Neuronal stem cell (in vitro differentiated cells): ENCODE measurements around the gene MTARC1.
A peak's percentile ranks its signal among the peaks of the same experiment; 100 is the strongest.

ENCODE experiments used
- DNase-seq: peaks from one replicate; pipeline ENCODE4 v3.0.0-alpha.2; 2013; ENCODE audit warnings: low spot score
- H2AFZ ChIP-seq: one replicate; pipeline ENCODE4 v1.6.1; 2013; ENCODE audit warnings: mild to moderate bottlenecking, low read length, inconsistent platforms
- H2AK5ac ChIP-seq: 2 replicates; pipeline ENCODE4 v1.6.1; 2013; ENCODE audit warnings: low read depth, mild to moderate bottlenecking, inconsistent platforms, low read length, moderate library complexity, mixed read lengths
- H2BK120ac ChIP-seq: 2 replicates; pipeline ENCODE4 v1.6.1; 2013; ENCODE audit warnings: low read depth, mild to moderate bottlenecking, inconsistent platforms, low read length, moderate library complexity, mixed read lengths
- H2BK12ac ChIP-seq: one replicate; pipeline ENCODE4 v1.6.1; 2013; ENCODE audit warnings: low read length, inconsistent platforms
- H2BK15ac ChIP-seq: 2 replicates; pipeline ENCODE4 v1.6.1; 2013; ENCODE audit warnings: mild to moderate bottlenecking, low read length, inconsistent platforms, mixed read lengths
- H2BK5ac ChIP-seq: one replicate; pipeline ENCODE4 v1.6.1; 2013; ENCODE audit warnings: inconsistent platforms, mild to moderate bottlenecking, low read length, moderate library complexity
- H3K14ac ChIP-seq: one replicate; pipeline ENCODE4 v1.6.1; 2013; ENCODE audit warnings: low read length, inconsistent platforms
- H3K18ac ChIP-seq: 2 replicates; pipeline ENCODE4 v1.6.1; 2013; ENCODE audit warnings: low read length, inconsistent platforms
- H3K23ac ChIP-seq: 2 replicates; pipeline ENCODE4 v1.6.1; 2013; ENCODE audit warnings: low read depth, mild to moderate bottlenecking, mixed read lengths, low read length, inconsistent platforms; ENCODE audit not compliant: poor library complexity
- H3K27ac ChIP-seq: replicated peaks from 3 replicates; pipeline ENCODE4 v1.5.1; 2013; ENCODE audit warnings: low read length, inconsistent platforms
- H3K27me3 ChIP-seq, 3 experiments: 2 replicates each; pipeline ENCODE4 v1.6.1; 2013; ENCODE audit warnings: low read length in 3 of 3, mild to moderate bottlenecking in 2 of 3, inconsistent platforms in 1 of 3, low read depth in 1 of 3, mixed read lengths in 1 of 3, moderate library complexity in 1 of 3; ENCODE audit not compliant: control insufficient read depth in 3 of 3, insufficient read depth in 3 of 3
- H3K36me3 ChIP-seq, 2 donors: replicated peaks in 1 of 2; 2 replicates each; pipeline ENCODE4 v1.6.1; 2013; ENCODE audit warnings: low read length in 2 of 2; ENCODE audit not compliant: control insufficient read depth in 2 of 2, insufficient read depth in 2 of 2
- H3K4ac ChIP-seq: 2 replicates; pipeline ENCODE4 v1.6.1; 2013; ENCODE audit warnings: inconsistent platforms, mild to moderate bottlenecking, low read length, moderate library complexity
- H3K4me1 ChIP-seq, 2 donors: 1 replicate in 1 of 2; 2 replicates in 1 of 2; pipeline ENCODE4 v1.6.1; 2013; ENCODE audit warnings: low read length in 2 of 2, low read depth in 1 of 2; ENCODE audit not compliant: control insufficient read depth in 2 of 2, insufficient read depth in 1 of 2
- H3K4me2 ChIP-seq: one replicate; pipeline ENCODE4 v1.6.1; 2013; ENCODE audit warnings: mild to moderate bottlenecking, low read length, inconsistent platforms; ENCODE audit not compliant: insufficient read depth, poor library complexity, severe bottlenecking
- H3K4me3 ChIP-seq, 2 donors: 2 replicates each; pipeline ENCODE4 v1.5.1; 2013; ENCODE audit warnings: low read length in 2 of 2, mild to moderate bottlenecking in 2 of 2, inconsistent platforms in 1 of 2, moderate library complexity in 1 of 2
- H3K79me1 ChIP-seq: one replicate; pipeline ENCODE4 v1.6.1; 2013; ENCODE audit warnings: low read depth, mild to moderate bottlenecking, inconsistent platforms, low read length, moderate library complexity
- H3K9ac ChIP-seq: one replicate; pipeline ENCODE4 v1.6.1; 2013; ENCODE audit warnings: mild to moderate bottlenecking, low read depth, low read length, inconsistent platforms; ENCODE audit not compliant: poor library complexity
- H3K9me3 ChIP-seq, 2 donors: replicated peaks in 1 of 2; 2 replicates each; pipeline versions ENCODE3 to v1.6.1; 2013; ENCODE audit warnings: low read length in 2 of 2, mild to moderate bottlenecking in 2 of 2, inconsistent platforms in 1 of 2, low read depth in 1 of 2, mixed read lengths in 1 of 2, moderate library complexity in 1 of 2; ENCODE audit not compliant: control insufficient read depth in 2 of 2, insufficient read depth in 1 of 2
- H4K8ac ChIP-seq: one replicate; pipeline ENCODE4 v1.6.1; 2013; ENCODE audit warnings: low read depth, mild to moderate bottlenecking, inconsistent platforms, low read length, moderate library complexity
- H4K91ac ChIP-seq: one replicate; pipeline ENCODE4 v1.6.1; 2013; ENCODE audit warnings: low read length, low read depth, mild to moderate bottlenecking, inconsistent platforms; ENCODE audit not compliant: poor library complexity
- WGBS, 2 donors: extraction: QIAGEN DNeasy Blood & Tissue Kit; methylation state at CpG; one replicate each; pipeline ENCODE4 v1.1.7; 2013; ENCODE audit warnings: missing lambda C conversion rate in 2 of 2, mixed read lengths in 1 of 2; ENCODE audit not compliant: insufficient read length in 2 of 2, insufficient replicate concordance in 1 of 2; ENCODE audit errors: extremely low coverage in 2 of 2; 5-methylcytosine and 5-hydroxymethylcytosine counted together

MTARC1 gene

DNA sequence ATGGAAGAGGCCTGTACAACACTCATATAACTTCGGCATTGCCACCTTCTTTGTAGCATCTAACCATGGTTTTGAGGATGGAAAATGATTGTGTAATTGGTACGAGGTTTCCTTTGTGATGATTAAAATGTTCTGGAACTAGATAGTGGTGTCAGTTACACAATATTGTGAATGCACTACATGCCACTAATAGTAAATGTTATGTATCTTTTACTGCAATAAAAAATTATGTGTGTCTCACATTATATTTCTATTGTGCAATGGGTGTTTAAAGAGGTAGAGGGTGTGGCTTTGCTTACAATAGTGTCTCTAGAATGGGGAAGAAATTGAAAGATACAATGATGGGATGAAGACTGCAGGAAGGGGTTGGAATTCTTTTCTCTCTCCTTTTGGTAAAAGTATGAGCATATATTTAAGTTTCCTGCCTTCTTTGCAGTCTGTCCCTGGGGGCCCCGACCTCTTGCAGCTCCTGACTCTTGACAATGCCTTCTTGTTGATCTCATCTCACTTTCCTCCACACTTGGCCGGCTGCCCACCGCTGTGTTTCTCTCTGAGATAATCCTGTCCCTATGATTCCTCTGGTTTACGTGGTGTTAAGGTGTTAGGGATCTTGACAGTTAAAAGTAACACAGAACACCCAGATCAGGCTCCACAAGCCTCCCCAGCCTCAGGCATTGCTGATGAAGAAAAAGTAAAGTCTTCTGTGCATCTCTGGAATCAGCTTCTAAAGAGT lies 39.3 kb downstream of the MTARC1 start:
- Histone ChIP-seq H3K4me3 (no peak overlapping the region), H3K9me3 (no peaks in the 10 kb centered on the region), H3K23ac (no peak overlapping the region), H3K4me2 (no peak overlapping the region), H2BK120ac (no peak overlapping the region), H2AFZ (no peak overlapping the region), H3K4ac (no peak overlapping the region), H2BK5ac (no peak overlapping the region), H3K79me1 (no peaks in the 10 kb centered on the region), H3K27me3 (no peaks in the 10 kb centered on the region), H2BK15ac (no peak overlapping the region), H2BK12ac (no peak overlapping the region), H3K18ac (no peak overlapping the region), H3K27ac (no peak overlapping the region), H4K8ac (no peak overlapping the region), H3K36me3 (no peaks in the 10 kb centered on the region), H3K4me1 (peaks cover 0 to 3% of the 10 kb centered on the region in 2 donors), H3K14ac (no peak overlapping the region), H2AK5ac (no peak overlapping the region), H3K9ac (no peak overlapping the region), H4K91ac (no peak overlapping the region)
- DNase-seq: no peak
- no CpG with 5 or more reads among the region's 6 CpGs for WGBS, 2 donors

DNA sequence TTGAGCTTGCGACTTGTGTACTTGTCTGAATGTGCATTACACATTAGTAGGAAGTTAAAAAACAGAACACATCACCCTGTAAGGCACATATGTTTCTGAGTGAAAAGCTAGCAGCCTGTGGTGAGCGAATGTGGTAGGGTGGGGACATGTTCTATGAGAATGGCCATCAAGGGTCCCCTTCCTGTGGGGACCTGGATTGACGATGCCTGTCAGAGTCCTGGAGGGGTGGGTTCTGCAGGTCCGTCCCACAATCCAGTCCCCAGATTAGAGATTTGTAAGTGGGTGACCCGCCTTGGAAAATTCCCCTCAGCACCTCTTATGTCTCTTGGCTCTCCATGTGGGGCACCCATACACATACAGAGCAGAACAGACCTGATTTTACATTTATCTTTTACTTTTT lies 40.0 kb downstream of the MTARC1 start:
- H2BK120ac ChIP-seq: no peak overlapping the region
- no peaks in the 10 kb centered on the region for H3K27me3 ChIP-seq
- no peak overlapping the region for H2BK5ac ChIP-seq
- no peak overlapping the region for H3K4me2 ChIP-seq
- no peak overlapping the region for H2BK15ac ChIP-seq
- H3K9me3 ChIP-seq: no peaks in the 10 kb centered on the region
- no peak overlapping the region for H3K4ac ChIP-seq
- no peak overlapping the region for H2AK5ac ChIP-seq
- no peak overlapping the region for H3K23ac ChIP-seq
- H3K18ac ChIP-seq: no peak overlapping the region
- no peaks in the 10 kb centered on the region for H3K36me3 ChIP-seq
- no peak overlapping the region for H2AFZ ChIP-seq
- no peak overlapping the region for H3K4me3 ChIP-seq
- no CpG with 5 or more reads among the region's 5 CpGs for WGBS, 2 donors
- DNase-seq: no peak
- no peak overlapping the region for H4K8ac ChIP-seq
- H3K9ac ChIP-seq: no peak overlapping the region
- H3K79me1 ChIP-seq: no peaks in the 10 kb centered on the region
- no peak overlapping the region for H3K27ac ChIP-seq
- no peak overlapping the region for H2BK12ac ChIP-seq
- no peak overlapping the region for H3K14ac ChIP-seq
- H3K4me1 ChIP-seq: peaks cover 0 to 3% of the 10 kb centered on the region in 2 donors
- H4K91ac ChIP-seq: no peak overlapping the region

DNA sequence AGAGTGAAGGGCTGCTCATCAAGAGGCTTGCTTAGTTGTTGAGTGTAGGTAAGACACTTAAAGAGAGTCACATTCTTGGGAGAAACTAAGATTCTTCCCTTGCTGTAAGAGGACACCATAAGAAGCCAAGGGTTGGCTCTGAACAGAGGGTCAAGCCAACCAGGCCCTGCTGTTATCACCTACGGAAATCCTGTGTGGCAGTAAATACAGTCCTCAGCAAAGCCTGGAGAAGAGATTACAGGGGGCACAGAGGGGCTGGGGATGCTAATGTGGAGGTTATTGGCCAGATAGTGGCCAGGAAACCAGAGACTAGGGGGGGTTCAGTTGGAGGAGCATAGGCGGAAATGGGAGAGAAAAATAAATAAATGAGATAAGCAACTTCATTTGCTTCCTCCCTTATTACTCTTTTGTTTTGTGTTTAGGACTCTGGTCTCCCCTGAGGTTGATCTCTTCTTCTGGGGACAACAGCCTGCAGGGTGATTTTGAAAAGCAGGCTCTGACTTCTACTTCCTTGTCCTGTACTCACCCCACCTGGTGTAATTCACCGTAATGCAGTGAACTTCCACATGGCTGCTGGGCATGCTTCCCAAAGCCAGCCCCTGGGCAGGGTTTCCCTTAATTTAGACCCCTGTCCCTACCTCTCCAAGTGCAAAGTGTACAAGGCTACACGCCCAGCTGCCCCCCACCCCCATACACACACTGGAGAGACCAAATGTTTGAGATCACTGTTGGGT lies 40.9 kb downstream of the MTARC1 start:
- H4K91ac ChIP-seq: no peak overlapping the region
- H3K27ac ChIP-seq: no peak overlapping the region
- H2BK5ac ChIP-seq: no peak overlapping the region
- peaks cover 0 to 3% of the 10 kb centered on the region in 2 donors for H3K4me1 ChIP-seq
- no peaks in the 10 kb centered on the region for H3K79me1 ChIP-seq
- no peak overlapping the region for H3K9ac ChIP-seq
- H2BK120ac ChIP-seq: no peak overlapping the region
- no peak overlapping the region for H2AFZ ChIP-seq
- H3K4me3 ChIP-seq: no peak overlapping the region
- H2AK5ac ChIP-seq: no peak overlapping the region
- H3K27me3 ChIP-seq: peaks cover 0 to 2% (median 0%) of the 10 kb centered on the region in 3 experiments
- H3K9me3 ChIP-seq: no peaks in the 10 kb centered on the region
- no peak for DNase-seq
- H3K4ac ChIP-seq: no peak overlapping the region
- peak overlapping the region; percentile 55 for H3K18ac ChIP-seq
- no peak overlapping the region for H2BK15ac ChIP-seq
- no peak overlapping the region for H4K8ac ChIP-seq
- H2BK12ac ChIP-seq: no peak overlapping the region
- H3K36me3 ChIP-seq: no peaks in the 10 kb centered on the region
- H3K23ac ChIP-seq: no peak overlapping the region
- no peak overlapping the region for H3K4me2 ChIP-seq
- no peak overlapping the region for H3K14ac ChIP-seq
- WGBS, 2 donors: no CpG with 5 or more reads among the region's 4 CpGs

DNA sequence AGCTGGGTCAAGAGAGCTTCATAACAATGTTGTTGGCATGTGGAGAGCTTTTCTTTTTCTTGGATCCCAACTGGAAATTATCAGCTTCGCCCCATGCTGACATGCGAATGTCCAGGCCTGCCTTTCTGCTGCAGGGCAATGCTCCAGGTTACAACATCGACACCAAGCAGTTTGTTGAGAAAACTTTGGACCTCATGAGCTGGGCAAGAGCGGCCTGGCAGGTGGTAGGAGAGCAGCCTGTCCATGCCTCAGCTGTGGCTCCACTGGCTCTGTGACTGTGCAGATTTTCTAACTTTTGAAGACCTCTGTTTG lies 41.4 kb downstream of the MTARC1 start:
- H2AFZ ChIP-seq: no peak overlapping the region
- DNase-seq: no peak
- no peak overlapping the region for H4K91ac ChIP-seq
- H3K14ac ChIP-seq: no peak overlapping the region
- H3K36me3 ChIP-seq: no peaks in the 10 kb centered on the region
- no peak overlapping the region for H3K18ac ChIP-seq
- no peak overlapping the region for H3K23ac ChIP-seq
- no peak overlapping the region for H2BK120ac ChIP-seq
- no peaks in the 10 kb centered on the region for H3K9me3 ChIP-seq
- no peak overlapping the region for H3K27ac ChIP-seq
- no peaks in the 10 kb centered on the region for H3K79me1 ChIP-seq
- no peak overlapping the region for H3K4me3 ChIP-seq
- H3K4me1 ChIP-seq: peaks cover 0 to 3% of the 10 kb centered on the region in 2 donors
- no peak overlapping the region for H2BK5ac ChIP-seq
- no peak overlapping the region for H2BK15ac ChIP-seq
- no peak overlapping the region for H3K9ac ChIP-seq
- no peak overlapping the region for H2BK12ac ChIP-seq
- H2AK5ac ChIP-seq: no peak overlapping the region
- H4K8ac ChIP-seq: no peak overlapping the region
- peaks cover 0 to 2% (median 0%) of the 10 kb centered on the region in 3 experiments for H3K27me3 ChIP-seq
- H3K4me2 ChIP-seq: no peak overlapping the region
- H3K4ac ChIP-seq: no peak overlapping the region
- no CpG with 5 or more reads among the region's 4 CpGs for WGBS, 2 donors
